Fibroblast of skin of right biceps (primary cell): Measurements from ENCODE around the gene TTYH2.
"Not testable (repeated sequence)": the region's sequence is repeated elsewhere in the genome, so short reads cannot be mapped to it uniquely, and the experiment has no call there.

ENCODE experiments used
- DNase-seq: peaks from one replicate; pipeline ENCODE4 v3.0.0-alpha.2; 2013

Gene TTYH2

GRCh38 chr17:74240618-74241205, 27.3 kb downstream of the TTYH2 start:
- peak; percentile 82 for DNase-seq

GRCh38 chr17:74241431-74241830, 28.1 kb downstream of the TTYH2 start:
- no peak for DNase-seq

GRCh38 chr17:74241847-74242246, 28.5 kb downstream of the TTYH2 start:
- no peak for DNase-seq

GRCh38 chr17:74243013-74243755, 29.8 kb downstream of the TTYH2 start:
- no peak for DNase-seq

- no peak for DNase-seq
These were observed 30.8 kb downstream of the TTYH2 start for GRCh38 chr17:74244128-74244527.

- no peak for DNase-seq
These were observed 31.2 kb downstream of the TTYH2 start for GRCh38 chr17:74244548-74244947.

GRCh38 chr17:74245145-74245831, 31.9 kb downstream of the TTYH2 start:
- DNase-seq = no peak

- no peak for DNase-seq
These were observed 32.5 kb downstream of the TTYH2 start for GRCh38 chr17:74245871-74246270.

GRCh38 chr17:74249590-74250270, 36.4 kb downstream of the TTYH2 start:
- no peak for DNase-seq

- DNase-seq = no peak
These were observed 37.1 kb downstream of the TTYH2 start for GRCh38 chr17:74250324-74250995.

- no peak for DNase-seq
These were observed 37.7 kb downstream of the TTYH2 start for GRCh38 chr17:74251051-74251450.

GRCh38 chr17:74251569-74251968, 38.2 kb downstream of the TTYH2 start:
- DNase-seq = no peak

- no peak for DNase-seq
These were observed 38.8 kb downstream of the TTYH2 start for GRCh38 chr17:74252211-74252610.

- no peak for DNase-seq
These were observed 39.7 kb downstream of the TTYH2 start for GRCh38 chr17:74253036-74253435.

- no peak for DNase-seq
These were observed 43.9 kb downstream of the TTYH2 start for GRCh38 chr17:74257311-74257710.

GRCh38 chr17:74259667-74260524, 46.5 kb downstream of the TTYH2 start:
- DNase-seq = no peak

- DNase-seq = no peak
These were observed 47.1 kb downstream of the TTYH2 start for GRCh38 chr17:74260525-74260850.

GRCh38 chr17:74262601-74263000, 49.2 kb downstream of the TTYH2 start:
- no peak for DNase-seq

GRCh38 chr17:74267054-74267453, 53.7 kb downstream of the TTYH2 start:
- DNase-seq = not testable (repeated sequence)

GRCh38 chr17:74267579-74267978, 54.2 kb downstream of the TTYH2 start:
- no peak for DNase-seq

GRCh38 chr17:74267987-74268499, 54.7 kb downstream of the TTYH2 start:
- no peak for DNase-seq

- no peak for DNase-seq
These were observed 55.2 kb downstream of the TTYH2 start for GRCh38 chr17:74268558-74268957.
